Liver (tissue), 9 donors: ENCODE measurements around the gene SF1. TPM values are rescaled to one million over a fixed set of nuclear protein-coding genes. Genes with fewer than 3 reads are reported as not detected.

Experiments used
- DNase-seq: peaks from one replicate; pipeline ENCODE4 v3.0.0-alpha.2; 2017; ENCODE audit warnings: low spot score
- H3K27ac ChIP-seq, 2 donors: one replicate each; pipeline ENCODE4 v1.7.0; 2013; ENCODE audit warnings: inconsistent platforms in 2 of 2, low read length in 2 of 2, control low read depth in 1 of 2, low read depth in 1 of 2, mild to moderate bottlenecking in 1 of 2
- H3K27me3 ChIP-seq, 4 donors: one replicate each; pipeline versions ENCODE4 v1.6.1 to v1.7.0; 2013; ENCODE audit warnings: low read length in 3 of 4, inconsistent platforms in 1 of 4, mild to moderate bottlenecking in 1 of 4, moderate library complexity in 1 of 4; ENCODE audit not compliant: control insufficient read depth in 4 of 4, insufficient read depth in 4 of 4
- H3K36me3 ChIP-seq, 4 donors: one replicate each; pipeline versions ENCODE4 v1.6.1 to v1.7.0; 2013; ENCODE audit warnings: low read length in 3 of 4, mild to moderate bottlenecking in 3 of 4, low read depth in 1 of 4, moderate library complexity in 1 of 4; ENCODE audit not compliant: control insufficient read depth in 4 of 4, insufficient read depth in 3 of 4
- H3K4me1 ChIP-seq, 4 donors: one replicate each; pipeline versions ENCODE4 v1.6.1 to v1.7.0; 2013; ENCODE audit warnings: low read length in 3 of 4, mild to moderate bottlenecking in 3 of 4, moderate library complexity in 1 of 4; ENCODE audit not compliant: control insufficient read depth in 4 of 4, insufficient read depth in 4 of 4
- H3K4me3 ChIP-seq, 3 donors: one replicate each; pipeline versions ENCODE4 v1.6.1 to v1.7.0; 2013; ENCODE audit warnings: low read length in 3 of 3, control low read depth in 1 of 3, low read depth in 1 of 3, mild to moderate bottlenecking in 1 of 3
- H3K9ac ChIP-seq, 2 donors: one replicate each; pipeline ENCODE4 v1.7.0; 2013; ENCODE audit warnings: low read length in 2 of 2, mild to moderate bottlenecking in 2 of 2, moderate library complexity in 2 of 2, control low read depth in 1 of 2, low read depth in 1 of 2
- H3K9me3 ChIP-seq, 4 donors: one replicate each; pipeline versions ENCODE4 v1.6.1 to v1.7.0; 2013; ENCODE audit warnings: low read length in 3 of 4; ENCODE audit not compliant: control insufficient read depth in 4 of 4
- ATF3 ChIP-seq: IDR thresholded peaks from 2 replicates; pipeline ENCODE4 v1.6.1; 2016; ENCODE audit warnings: antibody characterized with exemption
- CTCF ChIP-seq: fragments of 150-350 bp; IDR thresholded peaks from 2 replicates; pipeline ENCODE4 v1.5.1; 2017; ENCODE audit warnings: improper control_type of control experiment, low read depth, low read length; ENCODE audit not compliant: missing input control
- EGR1 ChIP-seq, 2 donors: IDR thresholded peaks; 2 replicates each; pipeline ENCODE4 v1.6.1; 2016 to 2018; ENCODE audit warnings: antibody characterized with exemption in 2 of 2, low read depth in 2 of 2
- FOXA1 ChIP-seq: IDR thresholded peaks from 2 replicates; pipeline ENCODE4 v1.6.1; 2016; ENCODE audit warnings: antibody characterized with exemption
- FOXA2 ChIP-seq: IDR thresholded peaks from 2 replicates; pipeline ENCODE4 v1.6.1; 2016; ENCODE audit warnings: antibody characterized with exemption
- HNF4A ChIP-seq, 2 donors: conservative IDR thresholded peaks; 2 replicates each; pipeline ENCODE4 v1.6.1; 2016; ENCODE audit warnings: antibody characterized with exemption in 2 of 2, mild to moderate bottlenecking in 2 of 2
- HNF4G ChIP-seq: IDR thresholded peaks from 2 replicates; pipeline ENCODE4 v1.6.1; 2016; ENCODE audit warnings: antibody characterized with exemption
- JUND ChIP-seq, 2 donors: IDR thresholded peaks; 2 replicates each; pipeline ENCODE4 v1.6.1; 2016; ENCODE audit warnings: antibody characterized with exemption in 2 of 2
- MAX ChIP-seq: IDR thresholded peaks from 2 replicates; pipeline ENCODE4 v1.6.1; 2016; ENCODE audit warnings: antibody characterized with exemption
- NR2F2 ChIP-seq: IDR thresholded peaks from 2 replicates; pipeline ENCODE4 v1.6.1; 2016; ENCODE audit warnings: antibody characterized with exemption
- RAD21 ChIP-seq, 2 donors: IDR thresholded peaks; 2 replicates each; pipeline ENCODE4 v1.6.1; 2016; ENCODE audit warnings: antibody characterized with exemption in 2 of 2, mild to moderate bottlenecking in 2 of 2
- RXRA ChIP-seq, 2 donors: IDR thresholded peaks; 2 replicates each; pipeline ENCODE4 v1.6.1; 2017 to 2018; ENCODE audit warnings: antibody characterized with exemption in 2 of 2, mild to moderate bottlenecking in 1 of 2
- SP1 ChIP-seq: IDR thresholded peaks from 2 replicates; pipeline ENCODE4 v1.6.1; 2018; ENCODE audit warnings: antibody characterized with exemption, mild to moderate bottlenecking
- TAF1 ChIP-seq: conservative IDR thresholded peaks from 2 replicates; pipeline ENCODE4 v1.6.1; 2016; ENCODE audit warnings: antibody characterized with exemption, mild to moderate bottlenecking
- YY1 ChIP-seq: IDR thresholded peaks from 2 replicates; pipeline ENCODE4 v1.6.1; 2016; ENCODE audit warnings: antibody characterized with exemption, mild to moderate bottlenecking
- WGBS: extraction: QIAGEN DNeasy Blood & Tissue Kit; methylation state at CpG from one replicate; pipeline ENCODE4 v1.1.7; 2013; 5-methylcytosine and 5-hydroxymethylcytosine counted together
- polyA plus RNA-seq, 2 donors: library from polyadenylated mRNA; stranded (reverse) in 1 of 2; unstranded in 1 of 2; fragments of 200-250 nt in 1 of 2; fragments of >200 nt in 1 of 2; fragmentation: Nextera tagmentation in 1 of 2; extraction: Ambion mirVana in 1 of 2; gene quantifications; one replicate each; pipeline versions ENCODE4 v1.2.1 to v1.2.3, GENCODE V29; 2013 to 2015
- total RNA-seq, 2 donors: library from RNA; depleted of rRNA; stranded (reverse); fragments of >200 nt; gene quantifications; one replicate each; pipeline ENCODE4 v1.2.3, GENCODE V29; 2014
- TF ChIP-seq, protein P1 (sequence below): IDR thresholded peaks from 2 replicates; pipeline ENCODE4 v1.6.1; 2016; ENCODE audit warnings: antibody characterized with exemption
- TF ChIP-seq, protein P2 (sequence below): IDR thresholded peaks from 2 replicates; pipeline ENCODE4 v1.6.1; 2016; ENCODE audit warnings: antibody characterized with exemption, mild to moderate bottlenecking
- donor health status: healthy.
- donor health status: healthy.
- donor health status: healthy.
- donor health status: healthy.
- donor health status: healthy.

The SF1 gene
- total and polyA plus RNA-seq, 4 donors: 44.9 to 135 (median 50.1) TPM

DNA sequence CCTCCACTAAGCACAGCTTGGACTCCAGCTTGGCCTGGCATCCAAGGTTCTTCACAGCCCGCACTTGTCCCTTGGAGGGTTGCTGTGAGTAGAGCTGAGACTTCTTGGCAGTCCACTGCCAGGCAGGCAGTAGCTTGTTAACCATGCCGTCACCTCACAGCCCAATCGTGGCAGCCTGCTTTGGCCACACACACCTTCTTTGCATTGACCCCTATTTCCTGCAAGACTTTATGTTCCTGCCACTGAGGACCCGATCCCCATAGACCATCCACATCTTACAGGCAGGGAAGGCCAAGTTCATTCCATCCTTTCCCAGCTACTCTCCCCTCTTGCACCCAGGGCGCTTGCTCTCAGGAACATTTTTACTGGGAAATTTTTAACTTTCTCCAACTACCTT lies 16.1 kb downstream of the SF1 start (continued):
- TF ChIP-seq SP1: no peak

- no peak for DNase-seq
- Histone ChIP-seq H3K9me3 (no peaks in the 10 kb centered on the region), H3K9ac (no peak overlapping the region), H3K36me3 (peaks cover 10 to 33% (median 21%) of the 10 kb centered on the region in 4 donors), H3K27ac (no peak overlapping the region), H3K4me3 (no peak overlapping the region), H3K4me1 (peaks cover 0 to 7% (median 0%) of the 10 kb centered on the region in 4 donors), H3K27me3 (no peaks in the 10 kb centered on the region)
- TF ChIP-seq FOXA2: no peak
- no peak for TF ChIP-seq EGR1 (IDR thresholded peaks at IDR 0.05; ENCODE audit: low read depth in 2 of 2)
- no peak for TF ChIP-seq TAF1
- no peak for TF ChIP-seq HNF4G
- no peak for TF ChIP-seq MAX
- no peak for TF ChIP-seq FOXA1
- TF ChIP-seq HNF4A (conservative IDR thresholded peaks at IDR 0.05): no peak
- TF ChIP-seq, protein P1, sequence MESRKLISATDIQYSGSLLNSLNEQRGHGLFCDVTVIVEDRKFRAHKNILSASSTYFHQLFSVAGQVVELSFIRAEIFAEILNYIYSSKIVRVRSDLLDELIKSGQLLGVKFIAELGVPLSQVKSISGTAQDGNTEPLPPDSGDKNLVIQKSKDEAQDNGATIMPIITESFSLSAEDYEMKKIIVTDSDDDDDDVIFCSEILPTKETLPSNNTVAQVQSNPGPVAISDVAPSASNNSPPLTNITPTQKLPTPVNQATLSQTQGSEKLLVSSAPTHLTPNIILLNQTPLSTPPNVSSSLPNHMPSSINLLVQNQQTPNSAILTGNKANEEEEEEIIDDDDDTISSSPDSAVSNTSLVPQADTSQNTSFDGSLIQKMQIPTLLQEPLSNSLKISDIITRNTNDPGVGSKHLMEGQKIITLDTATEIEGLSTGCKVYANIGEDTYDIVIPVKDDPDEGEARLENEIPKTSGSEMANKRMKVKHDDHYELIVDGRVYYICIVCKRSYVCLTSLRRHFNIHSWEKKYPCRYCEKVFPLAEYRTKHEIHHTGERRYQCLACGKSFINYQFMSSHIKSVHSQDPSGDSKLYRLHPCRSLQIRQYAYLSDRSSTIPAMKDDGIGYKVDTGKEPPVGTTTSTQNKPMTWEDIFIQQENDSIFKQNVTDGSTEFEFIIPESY: no peak
- TF ChIP-seq CTCF: no peak
- no peak for TF ChIP-seq SP1
- TF ChIP-seq NR2F2: no peak
- TF ChIP-seq YY1: no peak
- TF ChIP-seq RAD21 (IDR thresholded peaks at IDR 0.05): no peak
- TF ChIP-seq, protein P2, sequence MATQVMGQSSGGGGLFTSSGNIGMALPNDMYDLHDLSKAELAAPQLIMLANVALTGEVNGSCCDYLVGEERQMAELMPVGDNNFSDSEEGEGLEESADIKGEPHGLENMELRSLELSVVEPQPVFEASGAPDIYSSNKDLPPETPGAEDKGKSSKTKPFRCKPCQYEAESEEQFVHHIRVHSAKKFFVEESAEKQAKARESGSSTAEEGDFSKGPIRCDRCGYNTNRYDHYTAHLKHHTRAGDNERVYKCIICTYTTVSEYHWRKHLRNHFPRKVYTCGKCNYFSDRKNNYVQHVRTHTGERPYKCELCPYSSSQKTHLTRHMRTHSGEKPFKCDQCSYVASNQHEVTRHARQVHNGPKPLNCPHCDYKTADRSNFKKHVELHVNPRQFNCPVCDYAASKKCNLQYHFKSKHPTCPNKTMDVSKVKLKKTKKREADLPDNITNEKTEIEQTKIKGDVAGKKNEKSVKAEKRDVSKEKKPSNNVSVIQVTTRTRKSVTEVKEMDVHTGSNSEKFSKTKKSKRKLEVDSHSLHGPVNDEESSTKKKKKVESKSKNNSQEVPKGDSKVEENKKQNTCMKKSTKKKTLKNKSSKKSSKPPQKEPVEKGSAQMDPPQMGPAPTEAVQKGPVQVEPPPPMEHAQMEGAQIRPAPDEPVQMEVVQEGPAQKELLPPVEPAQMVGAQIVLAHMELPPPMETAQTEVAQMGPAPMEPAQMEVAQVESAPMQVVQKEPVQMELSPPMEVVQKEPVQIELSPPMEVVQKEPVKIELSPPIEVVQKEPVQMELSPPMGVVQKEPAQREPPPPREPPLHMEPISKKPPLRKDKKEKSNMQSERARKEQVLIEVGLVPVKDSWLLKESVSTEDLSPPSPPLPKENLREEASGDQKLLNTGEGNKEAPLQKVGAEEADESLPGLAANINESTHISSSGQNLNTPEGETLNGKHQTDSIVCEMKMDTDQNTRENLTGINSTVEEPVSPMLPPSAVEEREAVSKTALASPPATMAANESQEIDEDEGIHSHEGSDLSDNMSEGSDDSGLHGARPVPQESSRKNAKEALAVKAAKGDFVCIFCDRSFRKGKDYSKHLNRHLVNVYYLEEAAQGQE: no peak
- TF ChIP-seq RXRA (IDR thresholded peaks at IDR 0.05): no peak
- TF ChIP-seq ATF3: no peak
- no peak for TF ChIP-seq JUND (IDR thresholded peaks at IDR 0.05)
- WGBS: 70% methylated on average over 7 of the region's 7 CpGs
Observed at GRCh38 chr11:64760759-64761420, 17.5 kb downstream of the SF1 start.
